Fibroblast of skin of left biceps (primary cell): ENCODE data around the gene UGT2B7.
"Not testable (repeated sequence)": the region's sequence is repeated elsewhere in the genome, so short reads cannot be mapped to it uniquely, and the experiment has no call there.

Experiments used
- DNase-seq, 2 experiments: peaks; one replicate each; pipeline ENCODE4 v3.0.0-alpha.2; 2013; ENCODE audit warnings: low read depth in 2 of 2

Gene UGT2B7

DNA sequence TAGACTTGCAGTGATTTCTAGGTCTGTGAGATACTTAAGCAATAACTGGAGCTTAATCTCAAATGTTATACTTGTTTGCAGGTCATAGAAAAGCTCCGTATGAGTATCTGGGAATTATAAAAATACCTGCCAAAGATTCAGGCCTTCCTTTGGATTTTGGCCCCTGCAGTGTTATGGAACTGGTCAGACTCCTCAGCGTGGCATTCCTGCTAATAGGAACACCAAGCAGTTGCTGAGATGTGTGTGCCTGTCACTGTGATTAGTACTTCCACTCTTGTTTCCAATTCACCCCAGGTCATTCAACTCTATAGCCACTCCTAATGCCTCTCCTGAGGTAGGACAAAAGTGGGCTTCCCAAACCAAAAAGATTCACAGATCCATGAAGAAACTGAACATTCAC lies 7.8 kb upstream of the UGT2B7 start:
- no peak for DNase-seq

DNA sequence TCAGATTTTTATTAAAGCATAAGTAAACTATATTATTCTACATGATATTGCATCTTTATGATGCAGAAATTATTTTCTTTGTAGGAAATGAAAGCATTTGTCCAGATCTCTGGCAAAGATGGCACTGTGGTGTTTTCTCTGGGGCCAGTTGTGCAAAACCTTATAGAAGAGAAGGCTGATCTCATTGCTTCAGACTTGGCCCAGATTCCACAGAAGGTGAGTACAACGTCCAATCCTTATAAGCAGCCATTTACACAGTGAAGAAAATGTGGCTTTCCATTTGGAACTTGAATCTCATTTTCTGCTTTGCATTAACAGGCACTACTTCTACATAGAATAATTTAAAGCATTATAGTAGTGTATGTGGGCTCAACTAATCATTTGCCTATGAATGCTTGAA lies 6.9 kb upstream of the UGT2B7 start:
- DNase-seq = no peak

DNA sequence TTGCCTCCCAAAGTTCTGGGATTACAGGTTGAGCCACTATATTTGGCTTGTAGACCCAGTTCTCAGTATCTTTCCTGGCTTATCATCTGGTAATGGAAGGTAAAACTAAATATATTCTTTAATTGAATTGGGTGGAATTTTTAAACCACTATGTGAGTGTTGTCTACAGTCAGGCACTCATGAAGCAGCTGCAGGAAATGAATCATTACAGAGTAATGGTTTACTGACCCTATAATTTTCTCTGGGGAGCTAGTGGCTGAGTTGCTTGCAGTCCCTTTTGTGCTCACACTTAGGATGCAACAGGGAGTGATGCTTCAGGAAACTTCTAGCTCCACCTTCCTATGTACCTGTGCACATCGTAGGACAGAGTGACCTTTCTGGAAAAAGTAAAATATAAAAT lies 4.1 kb upstream of the UGT2B7 start:
- DNase-seq = peak; percentile 4

DNA sequence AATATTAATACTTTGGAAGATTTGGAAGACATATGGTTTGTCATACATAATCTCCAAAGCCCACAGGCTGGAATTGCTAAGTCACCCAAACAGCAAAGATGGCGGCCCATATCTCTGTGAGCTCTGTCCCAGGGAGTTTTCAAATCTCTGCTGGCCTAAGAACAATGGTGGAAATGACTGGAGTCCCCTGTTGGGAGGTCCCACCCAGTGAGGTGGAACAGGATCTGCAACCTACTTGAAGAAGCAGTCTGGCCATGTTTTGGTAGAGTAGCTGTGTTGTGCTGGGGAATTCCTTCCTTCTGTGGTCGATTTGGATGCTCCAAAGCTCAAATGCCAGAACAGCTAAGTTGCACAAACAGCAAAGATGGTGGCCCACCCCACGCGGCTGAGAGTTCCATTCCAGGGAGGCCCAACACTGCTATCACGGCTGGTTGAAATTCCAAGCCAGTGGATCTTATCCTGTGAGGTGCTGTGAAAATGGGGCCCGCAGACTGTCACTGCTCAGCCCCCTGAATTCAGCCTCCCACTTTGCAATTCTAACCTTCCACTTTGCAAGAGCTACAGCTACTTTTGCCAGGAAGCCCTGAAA lies 3.2 kb upstream of the UGT2B7 start:
- DNase-seq = no peak

DNA sequence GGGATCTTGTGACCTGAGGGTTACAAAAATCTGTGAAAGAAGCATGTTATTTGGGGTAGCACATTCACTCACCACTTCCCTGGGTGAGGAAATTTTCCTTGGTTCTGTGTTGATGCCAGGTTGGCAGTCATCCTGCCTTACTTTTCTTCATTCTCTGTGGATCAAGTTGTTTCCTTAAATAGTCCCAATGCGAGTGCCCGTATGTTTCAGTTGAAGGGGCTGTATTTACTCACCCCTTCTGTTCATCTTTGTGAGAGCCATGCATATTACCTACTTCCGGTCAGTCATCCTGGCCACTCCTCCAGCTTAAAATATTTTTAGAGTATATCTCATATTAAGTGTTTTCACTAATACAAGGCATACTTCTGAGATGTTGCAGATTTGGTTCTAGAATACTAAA lies 2.6 kb upstream of the UGT2B7 start:
- DNase-seq = no peak

DNA sequence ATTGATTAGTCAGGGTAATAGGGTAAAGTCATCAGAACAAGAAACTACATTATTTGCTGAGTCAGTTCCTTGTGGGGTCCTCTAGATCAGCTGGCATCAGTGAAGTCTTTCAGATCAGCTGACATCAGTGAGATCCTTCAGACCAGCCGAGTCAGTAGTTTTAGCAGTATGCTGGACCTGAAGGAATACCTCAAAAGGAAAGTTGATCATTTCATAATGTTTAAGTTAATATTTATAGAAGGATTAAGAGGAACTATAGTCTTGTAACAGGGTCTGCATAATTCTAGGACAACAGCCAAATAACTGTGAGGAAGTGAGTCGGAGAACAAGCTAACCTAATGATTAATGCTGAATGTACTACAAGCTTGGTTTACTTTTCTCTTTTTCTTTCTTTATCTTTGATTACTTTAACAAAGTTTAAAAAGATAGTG lies 958 bp upstream of the UGT2B7 start:
- peak in 1 of 2 experiments; percentile 5 for DNase-seq

DNA sequence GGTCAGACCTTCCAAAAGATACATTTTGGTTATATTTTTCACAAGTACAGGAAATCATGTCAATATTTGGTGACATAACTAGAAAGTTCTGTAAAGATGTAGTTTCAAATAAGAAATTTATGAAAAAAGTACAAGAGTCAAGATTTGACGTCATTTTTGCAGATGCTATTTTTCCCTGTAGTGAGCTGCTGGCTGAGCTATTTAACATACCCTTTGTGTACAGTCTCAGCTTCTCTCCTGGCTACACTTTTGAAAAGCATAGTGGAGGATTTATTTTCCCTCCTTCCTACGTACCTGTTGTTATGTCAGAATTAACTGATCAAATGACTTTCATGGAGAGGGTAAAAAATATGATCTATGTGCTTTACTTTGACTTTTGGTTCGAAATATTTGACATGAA lies 536 bp downstream of the UGT2B7 start:
- DNase-seq = no peak

DNA sequence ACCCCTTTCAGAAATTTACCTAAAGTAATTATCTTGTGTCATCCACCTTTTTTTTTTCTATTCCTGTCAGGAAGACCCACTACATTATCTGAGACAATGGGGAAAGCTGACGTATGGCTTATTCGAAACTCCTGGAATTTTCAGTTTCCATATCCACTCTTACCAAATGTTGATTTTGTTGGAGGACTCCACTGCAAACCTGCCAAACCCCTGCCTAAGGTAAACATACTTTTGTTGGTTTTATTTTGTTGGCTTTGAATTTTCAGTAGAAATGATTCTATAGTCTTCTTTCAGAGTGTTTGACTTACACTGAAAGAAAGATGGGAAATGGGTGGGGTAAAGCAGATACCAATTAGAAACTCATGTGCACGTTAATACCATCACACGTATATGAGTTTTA lies 2.2 kb downstream of the UGT2B7 start:
- DNase-seq = no peak

DNA sequence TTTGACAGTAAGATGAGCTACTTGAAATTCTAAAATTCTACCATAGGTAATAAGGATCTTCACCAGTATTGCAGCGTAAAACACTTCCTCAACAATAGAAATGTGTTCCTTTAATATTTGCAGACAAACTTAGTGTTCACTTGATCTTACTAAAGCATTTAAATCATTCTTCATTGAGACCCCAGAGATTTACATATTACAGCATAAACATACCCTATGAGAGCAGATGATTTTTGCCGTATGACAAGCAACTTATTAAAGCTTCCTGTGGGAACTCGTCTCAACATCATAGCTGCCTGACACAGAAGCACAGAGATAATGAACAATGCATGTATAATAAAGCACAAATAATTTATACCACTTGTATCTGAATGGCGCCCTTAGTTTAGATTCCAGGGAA lies 3.6 kb downstream of the UGT2B7 start:
- DNase-seq = no peak

DNA sequence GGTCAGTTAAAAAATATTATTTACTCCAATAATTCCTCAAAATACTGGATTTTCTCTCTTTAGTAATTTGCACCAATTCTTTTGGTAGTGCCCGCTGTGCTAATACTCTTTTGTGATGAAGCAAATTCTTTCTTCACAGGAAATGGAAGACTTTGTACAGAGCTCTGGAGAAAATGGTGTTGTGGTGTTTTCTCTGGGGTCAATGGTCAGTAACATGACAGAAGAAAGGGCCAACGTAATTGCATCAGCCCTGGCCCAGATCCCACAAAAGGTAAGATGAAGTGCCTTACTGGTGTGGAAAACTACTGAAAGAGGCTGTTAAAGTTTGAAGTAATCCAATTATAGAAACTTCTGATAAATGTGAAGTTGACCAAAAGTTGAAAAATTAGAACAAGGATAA lies 6.4 kb downstream of the UGT2B7 start:
- DNase-seq = not testable (repeated sequence)

DNA sequence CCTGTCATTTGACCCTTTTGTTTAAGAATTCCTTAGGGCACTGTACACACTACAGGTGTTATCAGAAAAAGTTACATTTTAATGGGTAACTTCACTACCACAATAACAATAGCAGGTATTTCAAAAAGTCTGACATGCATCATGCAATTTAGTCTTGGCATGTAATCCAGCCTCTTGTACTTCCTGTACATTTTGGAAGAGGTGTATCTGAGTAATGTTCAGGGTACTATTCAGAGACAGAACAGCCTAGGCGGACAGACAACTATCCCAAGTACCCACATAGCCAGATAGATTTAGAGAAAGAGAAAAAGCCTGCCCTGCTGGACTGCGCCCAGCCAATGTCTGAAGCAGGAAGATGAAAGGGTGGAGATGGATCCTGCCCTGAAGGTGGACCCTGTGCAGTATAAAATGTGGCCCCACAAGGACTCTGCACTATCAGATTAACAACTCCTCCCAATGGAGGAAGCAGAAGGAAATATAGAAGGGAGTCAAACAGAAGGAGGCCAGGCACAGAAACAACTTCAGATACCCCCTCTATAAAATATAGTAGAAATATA lies 8.5 kb downstream of the UGT2B7 start:
- no peak for DNase-seq

DNA sequence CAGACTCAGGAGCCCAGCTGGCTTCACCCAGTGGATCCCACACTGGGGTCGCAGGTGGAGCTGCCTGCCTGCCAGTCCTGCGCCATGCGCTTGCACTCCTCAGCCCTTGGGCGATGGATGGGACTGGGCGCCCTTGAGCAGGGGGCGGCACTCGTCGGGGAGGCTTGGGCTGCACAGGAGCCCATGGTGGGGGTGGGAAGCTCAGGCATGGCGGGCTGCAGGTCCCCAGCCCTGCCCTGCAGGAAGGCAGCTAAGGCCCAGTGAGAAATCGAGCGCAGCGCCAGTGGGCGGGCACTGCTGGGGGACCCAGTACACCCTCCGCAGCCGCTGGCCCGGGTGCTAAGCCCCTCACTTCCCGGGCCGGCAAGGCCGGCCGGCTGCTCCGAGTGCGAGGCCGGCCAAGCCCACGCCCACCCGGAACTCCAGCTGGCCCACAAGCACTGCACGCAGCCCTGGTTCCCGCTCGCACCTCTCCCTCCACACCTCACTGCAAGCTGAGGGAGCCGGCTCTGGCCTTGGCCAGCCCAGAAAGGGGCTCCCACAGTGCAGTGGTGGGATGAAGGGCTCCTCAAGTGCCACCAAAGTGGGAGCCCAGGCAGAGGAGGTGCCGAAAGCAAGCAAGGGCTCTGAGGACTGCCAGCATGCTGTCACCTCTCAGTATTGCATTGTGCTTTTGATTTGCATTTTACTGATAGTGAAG lies 19.0 kb downstream of the UGT2B7 start:
- not testable (repeated sequence) for DNase-seq

DNA sequence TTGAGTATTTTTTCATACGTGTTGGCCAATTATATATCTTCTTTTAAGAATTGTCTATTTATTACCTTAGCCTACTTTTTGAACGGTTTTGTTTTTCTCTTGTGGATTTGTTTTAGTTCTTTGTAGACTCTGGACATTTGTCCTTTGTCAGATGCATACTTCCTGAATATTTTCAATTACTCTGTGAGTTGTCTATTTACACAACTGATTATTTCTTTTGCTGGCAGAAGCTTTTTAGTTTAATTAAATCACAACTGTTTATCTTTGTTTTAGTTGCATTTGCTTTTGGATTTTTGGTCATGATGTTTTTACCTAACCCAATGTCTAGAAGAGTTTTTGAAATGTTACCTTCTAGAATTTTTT lies 19.6 kb downstream of the UGT2B7 start:
- no peak for DNase-seq

DNA sequence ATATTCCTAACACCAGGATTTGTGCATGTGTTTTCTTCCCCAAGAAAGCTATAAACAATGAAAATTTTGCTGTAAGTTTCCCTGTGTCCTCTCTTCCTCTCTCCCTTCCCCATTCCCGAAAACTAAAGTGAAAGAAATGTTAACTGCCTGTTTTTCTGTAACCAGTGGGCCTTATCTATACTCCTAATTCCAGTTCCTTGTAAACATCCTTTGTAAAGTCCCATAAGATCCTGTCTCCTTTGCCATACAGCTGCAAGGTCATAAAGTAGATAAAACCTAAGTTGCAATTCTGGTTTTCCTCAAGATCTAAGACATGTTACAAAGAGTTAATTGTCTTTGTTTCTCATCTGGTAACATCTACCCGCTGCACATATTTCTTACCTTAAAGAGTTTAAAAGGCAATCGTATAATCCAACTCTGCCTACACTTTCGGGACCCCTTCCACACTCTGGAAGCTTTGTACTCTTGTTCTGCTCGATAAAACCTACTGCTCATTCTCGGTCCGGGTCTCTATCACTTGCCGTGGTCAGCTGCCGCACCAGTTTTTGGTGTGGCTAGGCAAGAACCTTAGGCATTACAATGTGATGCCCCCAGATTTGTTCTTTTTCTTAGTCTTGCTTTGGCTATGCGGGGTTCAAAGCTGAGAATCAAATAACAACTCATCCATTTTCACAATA lies 20.5 kb downstream of the UGT2B7 start:
- no peak for DNase-seq

DNA sequence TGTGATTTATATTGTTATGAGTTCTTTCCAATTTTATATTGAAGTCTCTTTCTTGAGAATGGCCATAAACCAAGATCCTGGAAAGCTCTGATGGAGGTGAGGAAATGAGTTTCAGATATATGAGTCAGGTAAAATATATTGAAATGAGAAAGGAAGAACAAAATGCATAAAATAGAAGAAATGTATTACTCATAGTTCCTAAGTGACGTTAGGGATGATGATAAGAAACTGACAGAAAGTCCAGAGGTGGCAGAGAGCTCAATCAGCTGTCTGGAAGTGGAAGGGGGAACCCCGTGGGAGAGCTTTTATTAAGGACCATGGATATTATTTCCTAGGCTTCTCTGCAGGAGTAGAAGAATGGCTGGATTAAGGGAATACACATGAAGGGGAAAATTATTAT lies 24.6 kb downstream of the UGT2B7 start:
- DNase-seq = no peak

DNA sequence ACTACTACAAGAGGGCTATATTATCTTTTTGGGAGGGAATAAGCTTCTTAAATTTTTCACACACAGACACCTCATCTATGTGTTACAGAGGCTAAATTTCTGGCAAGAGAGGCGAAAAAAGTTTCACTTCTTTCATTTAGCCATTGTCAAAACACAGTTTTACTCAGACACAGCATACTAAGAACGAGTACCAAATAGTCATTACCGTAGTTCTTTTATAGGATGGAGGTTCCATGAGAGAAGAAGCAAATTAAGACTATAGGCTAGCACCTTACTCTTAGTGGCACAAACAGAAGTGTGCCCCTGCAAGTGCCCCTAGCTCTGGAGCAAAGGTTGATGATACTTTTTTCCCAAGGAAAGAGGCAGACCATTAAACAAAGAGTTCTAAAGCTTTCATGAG lies 26.2 kb downstream of the UGT2B7 start:
- no peak for DNase-seq

DNA sequence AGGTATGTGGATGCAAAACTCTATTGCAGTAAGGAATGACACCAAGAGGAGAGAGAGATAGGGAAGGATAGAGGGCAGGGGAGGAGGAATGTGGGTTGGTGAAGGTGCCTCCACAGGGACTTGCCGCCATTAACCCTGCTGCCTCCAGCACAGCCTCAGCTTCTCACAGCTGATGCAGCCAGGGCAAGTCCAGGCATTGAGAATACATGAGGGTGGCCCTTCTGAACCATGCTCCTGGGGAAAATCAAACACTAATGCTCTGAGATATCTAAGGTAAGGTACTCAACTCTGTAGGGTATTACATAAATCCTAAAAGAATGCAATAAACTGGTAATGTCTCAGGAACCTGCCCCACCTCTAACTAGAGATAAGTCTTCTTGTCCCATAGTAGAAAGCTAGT lies 28.7 kb downstream of the UGT2B7 start:
- no peak for DNase-seq

DNA sequence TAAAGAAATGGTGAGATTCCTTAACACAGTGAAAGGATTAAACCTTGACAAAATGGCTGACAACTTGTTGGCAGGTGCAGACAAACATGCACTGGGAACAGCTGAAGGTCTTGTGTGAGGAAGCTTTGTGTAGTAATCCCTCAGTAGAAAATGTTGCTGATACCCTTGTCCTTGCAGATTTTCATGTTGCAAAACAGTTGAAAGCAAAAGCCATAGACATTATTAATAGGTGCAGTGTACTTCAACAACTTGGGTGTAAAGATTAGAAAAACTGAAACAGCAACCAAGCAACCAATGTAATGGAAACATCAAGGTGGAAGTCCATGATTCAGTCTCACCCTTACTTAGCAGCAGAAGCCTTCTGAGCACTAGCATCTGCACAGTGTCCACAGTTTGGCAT lies 29.8 kb downstream of the UGT2B7 start:
- no peak for DNase-seq

DNA sequence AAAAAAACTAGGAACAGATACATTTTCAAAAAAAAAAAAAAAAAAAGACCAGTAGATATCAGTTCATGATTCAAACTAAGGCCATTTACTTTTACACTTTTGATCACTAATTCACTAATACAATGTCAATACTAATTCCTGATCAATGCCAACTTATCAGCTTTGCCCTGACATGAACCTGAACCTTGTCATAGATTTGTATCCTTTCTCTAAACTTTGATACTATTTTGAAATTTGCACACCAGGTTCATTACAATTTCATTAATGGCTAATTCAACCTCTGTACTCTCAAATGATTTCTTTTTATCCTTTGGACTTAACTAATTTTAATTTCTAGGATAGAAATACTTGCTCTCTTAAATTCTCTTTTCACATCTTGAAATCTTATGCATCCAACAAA lies 37.7 kb downstream of the UGT2B7 start:
- DNase-seq = no peak

DNA sequence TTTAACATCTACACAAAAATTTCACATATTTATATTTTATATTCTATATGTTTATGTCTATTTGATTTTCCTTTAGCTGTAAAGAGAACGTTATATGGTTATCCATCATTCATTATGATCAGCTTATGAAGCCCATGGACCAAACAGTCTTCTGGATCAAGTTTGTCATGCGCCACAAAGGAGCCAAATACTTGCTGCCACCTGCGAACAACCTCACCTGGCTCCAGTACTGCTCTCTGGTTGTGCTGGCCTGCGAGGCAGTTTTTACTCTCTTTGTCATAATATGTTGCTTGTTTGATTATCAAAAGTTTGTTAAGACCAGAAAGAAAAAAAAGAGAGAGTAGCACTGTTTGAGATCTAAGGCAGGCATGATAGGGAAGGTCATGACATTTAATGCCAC lies 38.2 kb downstream of the UGT2B7 start:
- no peak for DNase-seq

DNA sequence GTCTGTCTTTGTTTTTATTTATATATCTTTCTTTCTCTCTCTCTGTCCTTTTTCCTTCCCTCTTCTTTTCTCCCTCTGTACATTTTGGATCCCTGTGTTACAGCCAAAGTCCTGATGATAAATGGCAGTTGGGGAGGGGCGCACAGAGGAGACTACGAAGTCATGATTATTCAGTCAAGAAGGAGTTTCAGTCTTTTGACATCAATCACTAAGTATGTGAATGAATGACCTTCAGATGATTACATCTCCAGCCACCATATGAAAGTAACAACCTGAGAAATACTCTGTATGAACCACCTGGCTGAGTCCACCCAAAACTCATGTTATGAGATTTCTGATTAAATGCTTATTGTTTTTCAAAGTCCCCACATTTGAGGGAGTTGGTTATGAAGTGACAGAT lies 45.0 kb downstream of the UGT2B7 start:
- no peak for DNase-seq

DNA sequence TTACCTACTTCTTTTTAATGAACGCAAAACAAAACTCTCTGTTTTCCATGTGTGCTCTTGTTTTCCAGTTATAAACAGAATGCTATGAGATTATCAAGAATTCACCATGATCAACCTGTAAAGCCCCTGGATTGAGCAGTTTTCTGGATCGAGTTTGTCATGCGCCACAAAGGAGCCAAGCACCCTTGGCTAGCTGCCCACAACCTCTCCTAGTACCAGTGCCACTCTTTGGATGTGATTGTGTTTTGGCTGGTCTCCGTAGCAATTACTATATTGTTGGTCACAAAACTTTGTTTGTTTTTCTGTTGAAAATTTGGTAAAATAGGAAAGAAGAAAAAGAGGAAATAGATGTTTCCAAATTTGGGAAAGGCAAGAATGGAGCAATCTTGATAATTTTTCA lies 51.1 kb downstream of the UGT2B7 start:
- no peak for DNase-seq

DNA sequence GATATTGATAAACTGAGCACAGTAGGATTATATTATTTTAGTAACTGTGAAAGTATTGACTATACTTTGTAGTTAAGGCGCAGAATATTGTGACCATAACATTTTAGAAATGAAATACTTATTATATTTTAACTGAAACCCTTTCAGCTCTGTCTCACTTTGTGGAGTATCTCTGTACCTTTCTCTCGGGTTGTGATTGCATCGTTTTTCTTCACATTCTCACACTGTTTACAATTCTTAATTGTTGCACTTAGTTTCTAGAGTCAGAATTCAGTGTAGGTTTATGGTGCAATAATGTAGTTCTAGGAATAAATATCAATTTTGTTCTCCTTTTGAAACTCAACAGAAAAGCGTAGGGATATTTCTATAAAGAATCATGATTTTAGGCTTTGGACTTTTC lies 57.7 kb downstream of the UGT2B7 start:
- no peak for DNase-seq
